ENCODE data around the gene XYLT1. TPM values are rescaled to one million over a fixed set of nuclear protein-coding genes. Genes with fewer than 3 reads are reported as not detected.

Gene XYLT1
- total RNA-seq, 2 donors from 2014 or later, result 6.0 to 15.2 TPM

- DNase-seq, result peak in 3 of 4 donors; percentile 23 to 26 (median 26)
- intact Hi-C loops (cut with DNase I), result no loop called here
- peak overlapping the region in 1 of 2 donors; percentile 57 for H3K4me3 ChIP-seq
- H3K36me3 ChIP-seq (replicated peaks in 1 of 2; ENCODE audit: insufficient read depth in 1 of 2, low read depth in 2 of 2), result no peaks in the 10 kb centered on the region
- no peak for TF ChIP-seq CTCF (IDR thresholded peaks at IDR 0.05)
- no peak for TF ChIP-seq POLR2A (IDR thresholded peaks at IDR 0.05)
- no peaks in the 10 kb centered on the region for H3K9me3 ChIP-seq
- peaks cover 33% of the 10 kb centered on the region for H3K4me1 ChIP-seq
- 0 to 1% methylated on average over 3 to 64 of the region's 95 CpGs for WGBS, 2 donors
- H3K27ac ChIP-seq, result peak overlapping the region in 3 of 4 donors; percentile 16 to 65 (median 45)
- ATAC-seq, result peak; percentile 31
- H3K27me3 ChIP-seq, result no peaks in the 10 kb centered on the region
Measured at GRCh38 chr16:17470182-17470907, 415 bp downstream of the XYLT1 start.

DNA sequence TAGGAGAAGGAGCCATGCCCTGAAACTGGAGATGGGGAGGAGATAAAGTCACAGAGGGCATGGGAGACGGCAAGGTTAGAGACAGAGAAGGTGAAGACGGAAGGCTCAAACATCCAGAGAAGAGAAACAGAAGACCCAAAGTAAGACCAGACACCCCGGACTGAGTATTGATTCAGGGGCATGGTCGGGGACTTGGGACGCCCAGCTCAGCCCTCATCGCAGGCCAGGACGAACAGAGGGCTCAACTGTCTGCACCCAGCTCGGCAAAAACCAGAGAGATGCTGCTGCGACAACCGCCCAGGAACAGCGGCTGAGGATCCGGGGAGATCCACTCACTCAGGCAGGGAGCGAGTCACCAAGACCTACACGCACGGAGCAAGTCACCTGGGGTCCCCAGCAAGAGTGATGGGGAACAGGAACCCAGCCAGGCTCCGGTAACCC, 999 bp downstream of the XYLT1 start:
- DNase-seq (peak in 2 of 4 donors; percentile 16 to 26), ATAC-seq (no peak)
- WGBS, 2 donors, result 3 to 11% methylated on average over 9 to 16 of the region's 16 CpGs
- H3K9me3 ChIP-seq, result no peaks in the 10 kb centered on the region
- peak overlapping the region in 1 of 4 donors; percentile 16 for H3K27ac ChIP-seq
- H3K27me3 ChIP-seq, result no peaks in the 10 kb centered on the region
- intact Hi-C loops (cut with DNase I), result loop anchor here (5.0 to 10.0 kb wide), 3 partner anchors 55 to 272 kb away; no protein-coding TSS in a partner anchor
- H3K4me1 ChIP-seq, result peaks cover 33% of the 10 kb centered on the region
- TF ChIP-seq CTCF (IDR thresholded peaks at IDR 0.05) (no peak), POLR2A (IDR thresholded peaks at IDR 0.05) (no peak)
- no peaks in the 10 kb centered on the region for H3K36me3 ChIP-seq (replicated peaks in 1 of 2; ENCODE audit: insufficient read depth in 1 of 2, low read depth in 2 of 2)
- H3K4me3 ChIP-seq, result peak overlapping the region in 1 of 2 donors; percentile 57

DNA sequence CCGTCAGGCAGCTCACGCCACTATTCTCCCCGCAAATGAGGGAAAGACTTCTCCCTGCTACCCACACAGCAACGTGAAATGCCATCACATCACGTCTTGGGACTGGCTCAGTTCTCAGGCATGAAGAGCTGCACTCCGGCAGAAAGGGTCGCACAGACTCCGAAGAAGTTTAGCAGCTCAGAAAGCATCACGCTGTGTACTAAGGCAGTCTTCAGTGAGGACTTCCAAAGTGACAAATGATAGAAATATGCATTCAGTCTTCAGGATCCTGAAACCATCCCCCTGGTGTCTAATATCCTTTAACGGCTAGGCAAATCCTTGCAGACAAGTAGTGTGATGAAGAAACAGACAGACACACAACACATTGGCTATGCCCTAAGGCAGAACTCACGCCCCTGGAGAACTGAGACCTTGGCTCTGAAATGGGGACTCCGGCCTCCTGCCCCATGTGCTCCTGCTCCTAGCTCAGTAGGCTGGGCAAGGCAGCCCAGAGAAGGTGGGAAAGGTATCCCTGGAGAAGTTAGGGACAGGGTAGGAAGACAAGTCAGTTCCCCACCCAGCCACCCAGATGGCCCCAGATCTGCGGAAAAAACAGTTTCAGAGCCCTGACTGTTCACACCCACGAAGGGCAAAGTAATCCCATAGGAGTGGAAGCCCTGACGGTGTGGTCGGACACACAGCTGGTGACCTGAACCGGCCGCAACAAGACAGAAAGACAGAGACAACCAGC, 1.6 kb downstream of the XYLT1 start:
- TF ChIP-seq CTCF (IDR thresholded peaks at IDR 0.05) (no peak), POLR2A (IDR thresholded peaks at IDR 0.05) (no peak)
- H3K27ac ChIP-seq, result no peak overlapping the region
- H3K4me1 ChIP-seq, result peaks cover 33% of the 10 kb centered on the region
- H3K4me3 ChIP-seq, result no peak overlapping the region
- no peak for ATAC-seq
- intact Hi-C loops (cut with DNase I), result loop anchor here (5.0 to 10.0 kb wide), 3 partner anchors 54 to 272 kb away; no protein-coding TSS in a partner anchor
- DNase-seq, result no peak
- H3K36me3 ChIP-seq (replicated peaks in 1 of 2; ENCODE audit: insufficient read depth in 1 of 2, low read depth in 2 of 2), result no peaks in the 10 kb centered on the region
- no peaks in the 10 kb centered on the region for H3K9me3 ChIP-seq
- no peaks in the 10 kb centered on the region for H3K27me3 ChIP-seq
- WGBS, 2 donors, result 57 to 62% methylated on average over 18 of the region's 18 CpGs

- Histone ChIP-seq H3K9me3 (no peaks in the 10 kb centered on the region), H3K4me3 (no peak overlapping the region), H3K4me1 (peaks cover 33% of the 10 kb centered on the region), H3K27me3 (no peaks in the 10 kb centered on the region), H3K36me3 (replicated peaks in 1 of 2; ENCODE audit: insufficient read depth in 1 of 2, low read depth in 2 of 2) (no peaks in the 10 kb centered on the region), H3K27ac (no peak overlapping the region)
- intact Hi-C loops (cut with DNase I), result loop anchor here (5.0 to 10.0 kb wide), 3 partner anchors 54 to 271 kb away; no protein-coding TSS in a partner anchor
- ATAC-seq, result no peak
- DNase-seq, result no peak
- TF ChIP-seq POLR2A (IDR thresholded peaks at IDR 0.05), result no peak
- no peak for TF ChIP-seq CTCF (IDR thresholded peaks at IDR 0.05)
- 67 to 75% methylated on average over 7 of the region's 7 CpGs for WGBS, 2 donors
Measured at GRCh38 chr16:17468611-17469010, 2.1 kb downstream of the XYLT1 start.
